Muscle of arm (tissue), 12 donors: ENCODE data around the gene SERGEF. TPM values are rescaled to one million over a fixed set of nuclear protein-coding genes. Genes with fewer than 3 reads are reported as not detected.

Source experiments
- DNase-seq: peaks from one replicate; pipeline ENCODE4 v3.0.0-alpha.2; 2013
- polyA plus RNA-seq, 12 donors: library from polyadenylated mRNA; unstranded; fragments of 120-200 nt; gene quantifications; one replicate each; pipeline ENCODE4 v1.2.1, GENCODE V29; 2013; ENCODE audit not compliant: insufficient read length in 12 of 12

Gene SERGEF
- polyA plus RNA-seq, 12 donors: 7.0 to 60.5 (median 12.0) TPM; not detected in 1

GRCh38 chr11:17954395-17955252 lies 58.2 kb downstream of the SERGEF start:
- no peak for DNase-seq

GRCh38 chr11:17952487-17952886 lies 60.4 kb downstream of the SERGEF start:
- DNase-seq: no peak

GRCh38 chr11:17951685-17952388 lies 61.0 kb downstream of the SERGEF start:
- no peak for DNase-seq

GRCh38 chr11:17950644-17951043 lies 62.2 kb downstream of the SERGEF start:
- DNase-seq: no peak

- DNase-seq: no peak
These were observed 64.6 kb downstream of the SERGEF start for GRCh38 chr11:17948296-17948695.

GRCh38 chr11:17939542-17939941 lies 73.3 kb downstream of the SERGEF start:
- no peak for DNase-seq

GRCh38 chr11:17936790-17937189 lies 76.1 kb downstream of the SERGEF start:
- DNase-seq: no peak

GRCh38 chr11:17934194-17934593 lies 78.7 kb downstream of the SERGEF start:
- no peak for DNase-seq

- no peak for DNase-seq
These were observed 79.1 kb downstream of the SERGEF start for GRCh38 chr11:17933708-17934107.

GRCh38 chr11:17932472-17932871 lies 80.4 kb downstream of the SERGEF start:
- no peak for DNase-seq

GRCh38 chr11:17931595-17931994 lies 81.3 kb downstream of the SERGEF start:
- DNase-seq: no peak

- DNase-seq: no peak
These were observed 82.2 kb downstream of the SERGEF start for GRCh38 chr11:17930544-17931125.

GRCh38 chr11:17929171-17929570 lies 83.7 kb downstream of the SERGEF start:
- DNase-seq: no peak

- DNase-seq: no peak
These were observed 85.0 kb downstream of the SERGEF start for GRCh38 chr11:17927681-17928343.

GRCh38 chr11:17927041-17927440 lies 85.8 kb downstream of the SERGEF start:
- DNase-seq: no peak

- DNase-seq: no peak
These were observed 88.1 kb downstream of the SERGEF start for GRCh38 chr11:17924713-17925112.

GRCh38 chr11:17923217-17923616 lies 89.6 kb downstream of the SERGEF start:
- DNase-seq: no peak

- no peak for DNase-seq
These were observed 90.4 kb downstream of the SERGEF start for GRCh38 chr11:17922416-17922788.

- no peak for DNase-seq
These were observed 91.0 kb downstream of the SERGEF start for GRCh38 chr11:17921659-17922415.

- DNase-seq: no peak
These were observed 94.7 kb downstream of the SERGEF start for GRCh38 chr11:17918049-17918605.

GRCh38 chr11:17917556-17917955 lies 95.3 kb downstream of the SERGEF start:
- no peak for DNase-seq
